GM18511 (cell line): ENCODE data around the gene CD6.
"Not testable (repeated sequence)": the region's sequence is repeated elsewhere in the genome, so short reads cannot be mapped to it uniquely, and the experiment has no call there.

Experiments
- ATAC-seq: cut with Tn5 transposase; IDR thresholded peaks from one replicate; pipeline ENCODE4 v1.9.1; 2021; ENCODE audit warnings: mild to moderate bottlenecking, moderate library complexity; ENCODE audit not compliant: unreplicated experiment

Gene CD6

DNA sequence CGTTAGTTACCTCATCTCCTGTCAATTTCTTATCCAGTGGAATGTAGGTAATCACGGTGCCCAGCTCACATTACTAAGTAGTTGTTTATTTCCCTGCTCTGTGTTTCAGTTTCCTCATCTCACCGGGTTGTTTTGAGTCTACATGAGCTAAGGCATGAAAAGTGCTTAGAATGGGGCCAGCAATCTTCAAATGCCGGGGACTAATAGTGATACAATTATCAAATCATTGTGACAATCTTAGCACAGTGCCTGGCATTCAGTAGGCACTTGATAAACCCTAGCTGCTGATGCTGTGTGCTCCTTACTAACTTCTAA is 77.5 kb downstream of the CD6 start:
- no peak for ATAC-seq

DNA sequence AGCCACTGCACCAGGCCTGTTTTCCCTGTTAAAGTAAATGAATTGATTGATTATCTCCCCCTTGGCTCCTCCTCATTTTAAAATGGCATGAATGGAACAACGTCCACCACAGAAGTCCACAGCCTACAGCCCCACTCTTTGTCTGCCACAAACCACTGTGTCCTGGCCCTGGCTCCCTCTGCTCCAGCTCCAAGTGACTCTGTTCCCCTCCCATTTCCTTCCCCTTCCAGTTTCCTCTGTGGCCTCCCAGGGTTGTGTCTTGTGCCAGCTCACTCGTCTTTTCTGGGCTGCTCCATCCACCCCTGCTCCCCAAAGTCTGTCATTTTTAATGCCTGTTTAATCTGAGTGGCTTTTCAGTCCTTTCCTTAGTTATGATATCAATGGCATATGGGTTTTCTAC is 78.4 kb downstream of the CD6 start:
- no peak for ATAC-seq

DNA sequence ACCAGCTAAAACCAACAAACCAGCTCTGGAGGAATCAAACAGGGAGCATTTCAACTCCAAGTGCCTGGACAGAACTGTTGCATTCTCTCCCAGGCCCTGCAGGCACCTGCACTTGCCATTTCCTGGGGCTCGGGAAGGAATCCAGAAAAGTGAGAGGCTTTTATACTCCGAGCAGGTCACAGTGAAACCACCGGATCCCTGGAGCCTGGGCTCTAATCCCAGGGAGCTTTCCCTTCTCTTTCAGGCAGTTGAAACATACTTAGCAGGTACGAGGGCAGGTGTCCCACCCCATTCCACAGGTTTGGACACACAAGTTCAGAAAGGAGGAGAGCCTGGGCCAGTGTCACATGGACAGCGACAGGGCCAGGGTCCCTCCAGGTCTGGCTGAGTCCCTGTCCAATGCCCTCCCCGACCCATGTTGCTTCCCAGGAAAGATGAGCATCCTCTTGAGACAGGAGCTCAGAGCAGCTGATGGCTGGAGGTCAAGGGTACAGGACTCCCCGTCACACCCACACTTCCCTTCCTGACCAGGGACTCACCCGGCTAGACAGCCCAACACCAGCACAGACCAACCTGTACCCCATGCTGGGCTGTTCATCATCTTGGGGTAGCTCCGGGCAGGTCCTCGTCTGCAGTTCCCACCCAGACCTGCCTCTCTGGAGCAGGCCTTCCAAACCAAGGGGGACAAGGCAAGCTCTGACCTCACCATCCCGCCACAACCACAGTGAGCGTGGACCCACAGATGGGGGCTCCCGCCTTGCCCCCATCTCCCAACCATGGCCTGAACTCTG is 80.9 kb downstream of the CD6 start:
- no peak for ATAC-seq

DNA sequence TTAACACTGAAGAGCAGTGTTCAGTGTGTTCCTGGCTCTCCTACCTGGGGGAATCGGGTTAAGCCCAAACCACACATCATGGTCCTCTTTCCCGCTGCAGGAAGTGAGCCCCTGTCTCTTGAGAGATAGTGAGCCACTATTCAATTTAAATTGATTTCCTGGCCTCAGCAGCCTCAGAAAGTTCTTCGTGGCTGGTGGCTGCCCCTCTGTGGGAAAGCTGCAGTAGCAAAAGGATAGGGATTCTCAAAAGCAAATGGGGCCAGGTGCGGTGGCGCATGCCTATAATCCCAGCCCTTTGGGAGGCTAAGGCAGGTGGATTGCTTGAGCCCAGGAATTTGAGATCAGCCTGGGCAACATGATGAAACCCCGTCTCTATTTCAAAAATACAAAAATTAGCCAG is 81.7 kb downstream of the CD6 start:
- ATAC-seq = no peak

DNA sequence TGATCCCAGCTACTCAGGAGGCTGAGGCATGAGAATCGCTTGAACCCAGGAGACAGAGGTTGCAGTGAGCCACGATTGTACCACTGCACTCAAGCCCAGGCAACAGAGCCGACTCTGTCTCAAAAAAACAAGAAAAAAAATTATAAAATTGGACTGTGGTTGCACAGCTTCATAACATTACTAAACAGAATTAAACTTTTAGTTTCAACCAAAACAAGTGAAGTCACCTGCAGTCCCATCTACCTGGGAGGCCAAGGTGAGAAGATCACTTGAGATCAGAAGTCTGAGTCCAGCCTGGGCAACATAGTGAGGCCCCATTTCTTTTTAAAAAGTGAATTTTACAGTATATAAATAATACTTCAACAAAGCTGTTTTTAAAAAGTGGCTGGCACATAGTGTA is 83.0 kb downstream of the CD6 start:
- ATAC-seq = no peak

DNA sequence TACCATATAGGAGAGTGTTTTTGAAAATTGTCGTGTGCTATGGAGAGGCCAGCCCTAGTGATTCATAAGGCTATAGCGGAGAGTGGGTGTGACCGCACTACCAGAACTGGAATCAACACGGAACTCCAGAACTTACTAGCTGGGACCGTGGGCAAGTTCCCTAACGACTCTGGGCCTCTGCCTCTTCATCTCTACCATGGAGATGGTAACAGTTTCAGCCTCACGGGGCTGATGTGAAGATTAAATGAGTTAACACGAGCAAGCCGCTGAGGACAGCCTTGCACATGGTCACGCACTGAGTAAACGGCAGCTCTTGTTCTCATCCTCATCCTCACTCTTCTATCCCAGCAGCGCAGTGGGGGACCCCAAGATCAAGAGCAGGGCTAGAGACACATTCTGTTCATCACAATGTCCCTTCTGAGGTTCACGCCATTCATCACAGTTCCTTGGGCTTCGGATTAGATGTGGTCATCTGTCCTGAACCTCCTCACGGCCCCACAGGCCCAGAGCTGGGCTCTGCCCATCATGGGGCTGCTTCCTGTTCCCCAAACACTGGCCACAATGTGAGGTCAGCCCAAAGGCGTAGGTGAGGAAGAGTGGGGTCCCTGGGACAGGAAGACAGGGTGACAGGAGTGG is 83.6 kb downstream of the CD6 start:
- ATAC-seq = no peak

DNA sequence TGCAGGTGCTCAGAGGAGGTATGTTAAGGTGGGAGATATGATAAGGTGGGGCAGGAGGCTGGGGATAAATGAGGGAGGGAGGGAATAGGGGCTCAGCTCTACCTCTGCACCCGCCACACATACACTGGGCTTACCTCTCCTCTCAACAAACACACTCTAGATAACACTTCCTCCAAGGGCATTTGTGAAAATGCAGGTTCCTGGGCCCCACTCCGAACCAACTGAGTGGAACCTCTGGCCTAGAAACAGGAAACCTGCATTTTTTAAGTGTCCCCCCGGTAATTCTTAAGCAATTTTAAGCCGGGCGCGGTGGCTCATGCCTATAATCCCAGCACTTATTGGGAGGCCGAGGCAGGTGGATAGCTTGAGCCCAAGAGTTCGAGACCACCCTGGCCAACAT is 84.3 kb downstream of the CD6 start:
- no peak for ATAC-seq

DNA sequence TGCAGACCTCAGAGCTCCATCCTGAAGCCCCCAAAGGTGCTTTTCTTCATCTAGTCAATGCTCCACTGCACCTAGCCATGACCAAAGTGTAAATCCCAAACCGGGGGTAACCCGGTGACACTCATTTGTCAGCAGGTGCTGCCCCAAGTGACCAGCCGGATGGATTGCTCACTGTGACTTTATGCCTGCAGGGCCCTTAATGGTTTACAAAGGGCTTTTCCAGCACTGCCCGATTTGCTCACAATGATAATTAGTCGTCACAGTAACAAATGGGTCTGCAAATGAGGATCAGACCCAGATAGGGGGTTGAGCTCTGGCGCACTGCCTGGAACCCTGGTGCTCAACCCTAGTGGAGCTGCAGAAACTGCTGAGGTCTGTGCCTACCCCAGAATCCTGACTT is 85.1 kb downstream of the CD6 start:
- no peak for ATAC-seq

DNA sequence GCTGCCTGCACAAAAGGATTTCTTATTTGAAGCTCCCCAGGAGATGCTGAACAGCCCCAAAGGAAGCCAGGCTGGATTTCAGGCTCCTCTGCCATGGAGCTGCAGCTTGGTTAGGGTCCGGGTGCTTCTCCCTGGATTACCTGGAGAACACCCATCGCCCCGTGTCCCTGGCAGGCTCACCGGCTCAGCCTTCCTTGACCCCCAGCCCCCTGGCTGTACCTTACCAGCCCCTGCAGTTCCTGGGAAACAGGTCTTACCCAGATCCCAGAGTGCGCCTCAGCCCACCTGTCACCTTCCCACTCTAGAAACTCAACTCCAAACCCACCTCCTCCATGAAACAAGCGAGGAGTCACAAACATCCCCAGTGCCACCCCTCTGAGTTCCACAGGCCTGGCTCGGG is 85.5 kb downstream of the CD6 start:
- ATAC-seq = no peak

DNA sequence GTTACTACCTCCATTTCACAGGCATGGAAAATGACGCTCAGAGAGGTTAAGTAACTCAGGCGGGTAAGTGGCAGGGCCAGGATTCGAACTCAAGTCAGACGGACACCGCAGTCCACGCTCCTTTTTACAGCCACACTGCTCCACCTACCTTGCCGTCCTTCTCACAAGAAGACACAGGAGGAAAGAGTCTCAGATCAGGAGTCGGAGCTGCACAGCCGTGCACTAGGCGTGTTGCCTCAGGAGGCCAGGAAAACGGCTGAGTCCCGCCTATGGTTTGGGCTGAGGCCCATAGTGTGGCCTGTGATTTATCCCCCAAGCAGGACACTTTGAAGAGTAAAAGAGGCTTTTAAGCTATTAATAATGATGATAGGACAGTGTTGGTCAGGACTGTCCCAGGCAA is 86.1 kb downstream of the CD6 start:
- no peak for ATAC-seq

DNA sequence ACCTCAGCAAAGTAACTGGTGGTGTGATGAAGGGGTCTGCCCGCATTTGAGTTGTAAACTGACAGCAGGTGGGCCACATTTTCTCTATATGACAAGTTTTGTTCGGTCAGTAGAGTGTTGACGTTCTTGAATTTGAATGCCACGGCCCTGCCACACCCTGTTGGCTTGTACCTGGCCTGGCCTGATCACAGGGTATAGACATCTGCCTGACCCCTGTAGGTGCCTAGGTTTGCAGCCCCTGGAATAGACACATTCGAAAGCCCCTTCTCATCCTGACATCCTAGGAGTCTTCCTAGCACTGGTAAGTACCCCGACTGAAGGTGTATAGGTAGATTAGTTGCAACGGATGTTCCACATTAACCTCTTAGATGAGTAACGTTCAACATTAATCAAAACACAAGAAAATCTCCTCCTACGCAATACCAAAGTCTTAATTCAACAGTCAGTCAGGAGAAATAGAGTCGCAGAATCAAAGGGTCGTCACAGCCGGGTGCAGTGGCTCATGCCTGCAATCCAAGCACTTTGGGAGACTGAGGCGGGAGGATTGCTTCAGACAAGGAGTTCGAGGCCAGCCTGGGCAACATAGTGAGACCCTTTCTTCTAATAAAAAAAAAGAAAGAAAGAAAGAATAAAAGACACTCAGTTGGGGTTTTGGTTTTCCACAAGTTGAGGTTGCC is 87.2 kb downstream of the CD6 start:
- ATAC-seq = no peak

DNA sequence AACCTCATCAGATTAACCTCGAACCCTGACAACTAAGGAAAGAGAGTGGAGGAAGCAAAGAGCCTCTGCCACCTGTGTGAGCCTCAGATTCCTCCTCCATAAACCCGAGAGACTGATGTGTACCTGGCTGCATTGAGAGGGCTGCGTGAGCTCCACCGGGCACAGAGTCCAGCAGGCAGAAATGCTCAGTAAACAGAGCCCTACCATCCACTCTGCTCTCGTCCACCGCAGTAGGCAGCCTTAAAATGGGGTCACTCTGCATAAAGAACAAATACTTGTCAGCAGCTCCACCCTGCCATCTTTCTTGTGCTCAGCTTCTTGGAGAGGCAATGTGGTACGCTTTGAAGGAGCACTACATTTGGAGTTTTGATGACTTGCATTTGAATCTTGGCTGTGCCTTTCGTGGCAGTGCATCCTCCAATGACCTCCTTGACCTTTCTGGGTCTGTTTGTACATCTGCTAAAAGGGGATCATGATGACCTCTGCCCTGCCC is 87.8 kb downstream of the CD6 start:
- no peak for ATAC-seq

DNA sequence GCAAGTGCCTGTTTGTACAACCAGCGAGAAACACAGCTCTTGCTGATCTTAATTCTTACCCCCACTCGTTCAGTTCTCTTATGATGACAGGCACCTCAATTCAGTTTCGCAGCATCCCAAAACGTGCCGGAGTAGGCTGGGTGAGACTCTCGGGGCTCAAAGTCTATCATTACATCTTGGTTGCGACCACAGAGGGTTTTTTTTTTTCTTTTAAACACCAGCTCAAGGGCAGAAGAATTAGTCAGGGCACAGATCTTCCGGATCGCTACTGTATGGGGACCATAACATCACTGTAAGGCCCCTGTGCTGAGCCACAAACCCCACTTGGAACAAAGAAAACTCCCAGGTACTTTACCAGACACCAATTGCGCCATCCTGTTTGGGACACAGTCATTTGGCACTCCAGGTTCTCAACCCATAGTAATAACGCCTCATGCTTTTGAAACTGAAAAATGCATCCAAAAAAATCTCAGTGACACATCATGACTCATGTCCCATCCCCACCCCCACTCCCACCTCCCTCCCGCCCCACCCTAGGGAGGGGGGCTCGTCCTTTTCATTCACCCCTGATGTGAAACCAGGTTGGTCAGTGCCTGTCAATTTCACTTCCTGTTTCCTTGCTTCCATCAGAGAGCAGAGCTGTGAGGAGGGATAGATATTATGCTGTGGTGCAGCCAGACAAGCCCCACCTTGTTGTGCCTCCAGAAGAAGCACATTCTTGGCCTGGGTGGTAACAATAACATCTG is 89.8 kb downstream of the CD6 start:
- peak; percentile 89 for ATAC-seq

DNA sequence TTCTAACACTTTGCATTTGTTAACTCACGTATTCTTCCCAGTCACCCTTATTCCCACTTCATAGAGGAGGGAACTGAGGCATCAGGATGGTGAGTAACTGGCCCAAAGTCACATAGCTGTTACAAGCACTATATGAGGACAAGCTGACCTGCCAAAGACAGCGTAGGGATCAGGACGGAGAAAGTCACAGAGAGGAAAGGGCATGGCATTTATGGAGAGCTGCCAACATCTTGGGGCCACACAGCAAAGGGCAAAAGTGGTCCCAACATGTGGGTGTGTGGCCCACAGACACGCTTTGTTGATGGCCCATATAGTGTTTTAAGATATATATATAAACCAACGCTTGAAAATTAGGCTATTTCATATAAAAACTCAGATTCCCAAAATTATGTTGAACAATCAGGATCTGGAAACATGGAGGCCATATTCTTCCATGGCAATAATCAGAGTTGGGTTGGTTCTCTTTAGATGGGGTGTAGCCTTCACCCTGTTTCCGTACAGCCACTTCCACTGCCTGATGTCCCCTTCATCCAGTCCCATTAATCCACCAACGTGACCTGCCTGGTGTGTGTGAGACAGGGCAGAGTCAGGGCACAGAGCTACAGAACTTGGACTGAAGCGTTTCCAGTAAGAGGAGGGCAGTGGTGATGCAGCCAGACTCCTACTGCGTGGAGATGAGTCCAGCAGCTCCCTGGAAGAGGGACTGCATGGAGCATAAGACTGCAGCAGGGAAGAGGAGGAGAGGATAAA is 90.9 kb downstream of the CD6 start:
- ATAC-seq = no peak

DNA sequence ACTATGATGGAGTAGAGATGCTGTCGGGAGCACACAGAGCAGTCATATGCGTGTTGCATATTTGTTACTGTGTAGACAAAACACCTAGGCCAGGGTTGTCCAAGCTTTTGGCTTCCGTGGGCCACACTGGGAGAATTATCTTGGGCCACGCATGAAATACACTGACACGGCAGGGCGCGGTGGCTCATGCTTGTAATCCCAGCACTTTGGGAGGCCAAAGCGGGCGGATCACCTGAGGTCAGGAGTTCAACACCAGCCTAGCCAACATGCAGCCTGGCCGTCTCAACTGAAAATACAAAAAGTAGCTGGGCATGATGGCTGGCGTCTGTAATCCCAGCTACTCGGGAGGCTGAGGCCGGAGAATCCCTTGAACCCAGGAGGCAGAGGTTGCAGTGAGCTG is 93.8 kb downstream of the CD6 start:
- not testable (repeated sequence) for ATAC-seq

DNA sequence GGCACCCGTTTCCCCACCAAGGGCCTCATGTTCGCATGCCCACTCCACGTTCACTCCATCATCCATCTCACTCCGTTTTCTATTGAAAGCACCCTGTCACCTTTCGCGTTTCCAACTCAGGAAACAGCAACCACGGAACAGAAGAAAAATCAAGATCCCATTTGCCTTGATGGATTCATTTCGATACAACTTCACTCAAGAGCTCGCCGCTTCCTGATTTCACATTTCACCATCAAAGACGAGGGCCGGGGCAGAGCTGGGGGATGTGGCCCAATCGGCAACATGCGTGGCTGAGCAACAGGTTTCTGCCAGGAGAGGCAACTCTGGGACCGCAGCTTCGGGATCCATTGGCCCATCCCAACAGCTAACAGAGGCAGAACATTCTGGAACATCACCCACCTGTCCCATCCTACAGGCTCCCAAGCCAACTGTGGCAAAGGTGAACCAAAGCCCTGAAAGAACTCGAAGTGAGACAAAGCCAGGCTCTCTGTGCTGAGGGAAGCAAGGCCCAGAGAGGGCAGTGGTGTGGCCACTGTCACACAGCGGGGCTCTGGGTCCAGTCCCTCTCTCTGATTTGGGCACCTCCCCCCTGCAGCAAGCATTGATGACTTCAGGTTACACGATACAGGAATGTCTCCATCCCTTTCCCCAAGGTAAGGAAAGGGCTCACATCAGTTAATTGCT is 94.6 kb downstream of the CD6 start:
- ATAC-seq = no peak

DNA sequence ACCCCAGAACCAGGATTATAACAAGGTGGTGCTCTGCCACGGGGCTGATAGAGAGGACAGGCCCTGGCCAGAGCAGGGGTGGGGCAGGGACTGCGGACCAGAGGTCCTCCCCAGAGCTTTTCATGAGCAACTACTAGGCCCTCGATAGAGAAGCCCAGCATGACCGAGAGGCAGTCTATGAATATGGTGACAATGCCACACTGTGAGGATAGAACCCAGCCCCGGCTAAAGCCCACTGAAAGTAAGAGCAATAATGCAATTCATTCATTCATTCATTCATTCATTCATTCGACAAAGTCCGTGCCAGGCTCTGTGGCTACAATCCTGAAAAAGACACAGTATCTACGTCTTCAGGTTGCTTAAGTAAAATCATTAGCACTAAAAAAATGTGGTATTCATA is 95.2 kb downstream of the CD6 start:
- no peak for ATAC-seq

DNA sequence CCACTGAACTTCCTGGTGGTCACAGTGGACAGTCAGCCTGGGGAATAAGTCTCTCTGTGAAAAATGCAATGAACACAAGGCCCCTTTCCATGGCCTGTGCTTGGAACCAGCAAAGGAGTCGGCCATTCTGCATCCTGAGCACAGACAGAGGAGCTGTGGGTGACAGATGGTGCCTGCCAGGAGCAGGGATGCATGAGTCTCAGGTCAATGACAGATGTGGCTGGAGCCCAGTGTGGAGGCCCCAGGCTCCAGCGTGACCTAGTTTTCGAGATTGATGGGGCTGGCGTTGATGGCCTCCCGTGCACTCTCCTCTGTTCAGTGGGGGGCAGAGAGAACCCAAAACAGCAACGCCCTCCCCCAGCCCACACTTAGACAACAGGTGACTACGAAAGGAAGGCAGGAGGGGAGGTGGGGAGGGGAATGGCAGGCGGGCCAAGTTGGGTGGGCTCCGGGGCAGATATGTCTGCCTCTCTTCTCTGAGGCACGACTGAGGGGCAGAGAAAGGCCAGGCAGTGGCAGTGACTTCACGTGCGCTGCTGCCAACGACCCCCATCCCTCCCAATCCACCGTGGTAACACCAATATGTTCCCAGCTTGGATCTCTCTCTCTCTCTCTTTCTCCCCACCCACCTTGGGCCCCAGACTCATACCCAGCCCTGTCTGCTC is 96.4 kb downstream of the CD6 start:
- ATAC-seq = no peak

DNA sequence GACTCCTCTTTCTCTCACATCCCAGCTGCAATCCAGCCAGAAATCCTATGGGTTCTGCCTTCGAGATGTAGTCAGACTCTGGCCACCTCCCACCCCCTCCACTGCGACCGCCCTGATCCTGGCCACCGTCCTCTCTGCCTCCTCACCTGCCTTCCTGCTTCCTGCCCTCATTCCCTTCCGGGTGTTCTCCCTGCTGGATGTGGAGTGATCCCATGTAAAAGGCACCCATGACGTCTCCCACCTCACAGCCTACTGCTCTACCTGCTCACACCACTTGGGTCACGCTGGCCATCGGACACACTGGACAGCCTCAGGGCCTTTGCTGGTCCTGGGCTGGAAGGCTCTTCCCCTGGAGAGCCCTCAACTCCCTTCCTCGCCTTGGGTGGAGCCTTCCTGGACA is 97.1 kb downstream of the CD6 start:
- no peak for ATAC-seq

DNA sequence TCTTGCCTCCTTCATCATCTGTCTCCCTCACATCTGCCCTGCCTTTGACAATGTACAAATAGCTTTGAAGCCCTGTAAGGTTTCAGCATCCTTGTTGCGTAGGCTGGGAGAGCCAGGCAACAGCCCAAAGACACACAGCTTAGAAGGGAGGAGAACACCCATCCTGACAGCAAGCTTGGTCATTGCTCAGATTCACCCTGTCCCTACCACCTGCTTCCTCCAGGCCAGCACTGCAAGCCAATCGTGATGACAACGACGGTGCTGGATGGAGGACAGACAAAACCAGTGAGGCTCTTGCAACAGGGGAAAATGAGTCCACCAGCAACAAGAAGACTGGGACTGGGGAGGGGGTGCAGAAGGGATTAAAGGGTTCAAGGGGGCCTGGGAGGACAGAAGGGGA is 97.9 kb downstream of the CD6 start:
- no peak for ATAC-seq
